Anterior cingulate cortex (tissue), 58 donors: ENCODE data around the gene PNPLA7.
"Not testable (repeated sequence)": the region's sequence is repeated elsewhere in the genome, so short reads cannot be mapped to it uniquely, and the experiment has no call there.

Experiments
- DNase-seq, 58 donors: peaks; one replicate each; lab custom pipeline; 2025; lab: John Stamatoyannopoulos, UW

PNPLA7 gene

DNA sequence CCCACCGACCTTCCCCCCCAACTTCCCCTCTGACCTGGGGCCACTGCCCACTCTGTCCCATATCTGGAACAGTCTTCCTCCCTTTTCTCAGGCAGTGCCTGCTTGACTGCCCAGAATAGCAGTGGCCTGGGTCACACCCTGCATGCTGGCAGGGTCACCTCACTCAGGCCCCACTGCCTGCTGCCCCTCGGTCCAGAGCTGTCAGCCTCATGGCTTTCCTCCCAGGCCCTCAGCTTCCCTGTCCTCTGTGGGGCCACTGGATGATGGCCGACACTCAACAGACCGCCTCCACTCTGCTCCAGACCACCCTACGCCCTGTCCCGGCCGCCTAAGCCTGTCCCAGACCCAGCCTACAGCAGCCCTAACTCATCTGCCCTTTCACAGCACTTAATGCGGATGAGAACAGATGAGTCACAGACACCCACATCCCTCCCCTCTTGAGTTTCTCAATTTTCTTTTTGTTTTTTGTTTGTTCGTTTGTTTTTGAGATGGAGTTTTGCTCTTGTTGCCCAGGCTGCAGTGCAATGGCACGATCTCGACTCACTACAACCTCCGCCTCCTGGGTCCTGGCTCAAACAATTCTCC lies 5.9 kb downstream of the PNPLA7 start:
- no peak for DNase-seq

DNA sequence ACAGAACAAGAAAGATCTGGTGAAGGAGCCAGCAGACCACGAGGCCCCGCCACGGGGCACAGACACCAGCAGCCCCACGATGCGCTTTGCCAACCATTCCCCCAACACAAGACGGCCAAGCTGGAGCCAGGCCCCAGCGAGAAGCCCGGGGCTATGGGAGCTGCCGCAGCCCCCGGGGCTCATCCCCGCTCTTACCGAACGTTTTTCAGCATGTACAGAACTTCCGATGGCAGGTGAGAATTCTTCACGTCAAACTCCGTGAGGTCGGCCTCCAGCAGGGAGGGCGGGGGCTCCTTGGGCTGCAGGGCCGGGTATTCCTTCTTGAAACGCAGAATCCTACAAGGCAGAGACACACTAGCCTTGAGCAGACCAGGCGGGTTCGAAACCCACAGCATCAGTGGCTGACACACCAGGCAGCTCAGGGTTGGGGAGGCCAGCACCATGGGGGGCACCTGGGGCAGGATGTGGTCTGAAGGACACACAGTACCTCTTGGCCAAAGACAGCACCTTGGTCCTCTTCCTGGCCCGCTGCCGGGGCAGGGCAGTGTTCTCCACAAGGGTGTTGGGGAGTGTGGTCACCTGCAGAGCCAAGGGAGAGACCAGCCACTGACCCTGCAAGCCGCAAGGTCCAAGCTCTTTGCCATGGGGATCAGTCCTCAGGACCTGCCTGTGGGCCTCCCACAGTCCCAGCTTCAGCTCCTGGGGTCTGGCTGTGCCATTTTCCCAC lies 6.8 kb downstream of the PNPLA7 start:
- no peak for DNase-seq

DNA sequence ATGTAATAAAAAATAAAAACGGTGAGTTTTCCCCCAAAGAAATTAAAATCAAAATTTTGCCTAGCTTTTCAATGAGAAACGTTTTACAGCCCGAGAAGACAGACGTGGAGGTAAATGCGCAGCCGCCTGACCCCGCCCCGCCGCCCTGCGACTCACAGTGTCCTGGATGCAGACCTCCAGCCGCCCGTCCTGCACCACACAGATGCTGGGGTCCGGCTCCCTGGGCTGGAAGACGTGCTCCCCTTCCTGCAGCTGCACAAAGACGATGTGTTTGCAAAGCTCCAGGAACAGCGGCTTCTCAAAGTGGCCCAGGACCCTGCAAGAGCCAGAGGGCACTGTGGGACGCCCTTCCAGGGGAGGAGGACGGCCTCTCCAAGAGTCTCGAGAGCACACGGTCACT lies 7.7 kb downstream of the PNPLA7 start:
- DNase-seq: no peak

DNA sequence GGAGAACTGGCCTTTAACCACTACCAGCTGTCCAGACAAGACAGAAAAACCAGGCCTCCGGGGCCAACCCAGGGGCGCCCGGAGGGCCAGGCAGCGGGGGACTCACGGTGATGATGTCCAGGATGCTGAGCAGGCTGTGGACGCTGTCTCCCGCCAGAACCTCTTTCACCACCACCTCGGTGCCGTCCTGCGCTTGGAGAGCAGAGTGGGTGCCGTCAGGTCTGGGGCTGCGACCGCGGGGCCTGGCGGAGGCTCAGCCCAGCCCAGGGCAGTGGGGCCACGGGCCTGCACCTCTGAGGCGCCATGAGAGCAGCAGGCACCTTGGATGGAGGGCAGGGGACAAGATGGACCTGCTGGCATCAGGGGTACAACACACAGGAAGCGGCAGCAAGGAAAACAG lies 9.7 kb downstream of the PNPLA7 start:
- DNase-seq: no peak

DNA sequence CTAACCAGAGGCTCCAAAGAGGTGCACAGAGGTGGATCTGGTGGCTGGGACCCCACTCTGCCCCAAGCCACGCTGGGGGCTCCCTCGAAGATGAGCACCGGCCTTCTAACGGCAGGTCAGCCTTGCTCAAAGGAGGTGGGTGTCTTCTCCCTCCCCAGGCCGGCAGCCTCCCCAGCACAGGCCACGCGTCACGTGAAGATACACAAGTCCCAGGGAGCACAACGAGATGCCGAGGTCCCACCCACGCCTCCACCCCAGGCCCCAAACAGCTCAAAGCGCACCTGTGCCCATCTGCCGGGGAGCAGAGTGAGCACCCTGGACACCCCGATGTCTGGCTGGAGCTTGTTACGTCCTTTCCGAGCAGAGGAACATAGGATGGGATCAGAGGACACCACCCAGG lies 12.1 kb downstream of the PNPLA7 start:
- DNase-seq: no peak

GRCh38 chr9:137536594-137537131 lies 13.5 kb downstream of the PNPLA7 start:
- DNase-seq: not testable (repeated sequence)

DNA sequence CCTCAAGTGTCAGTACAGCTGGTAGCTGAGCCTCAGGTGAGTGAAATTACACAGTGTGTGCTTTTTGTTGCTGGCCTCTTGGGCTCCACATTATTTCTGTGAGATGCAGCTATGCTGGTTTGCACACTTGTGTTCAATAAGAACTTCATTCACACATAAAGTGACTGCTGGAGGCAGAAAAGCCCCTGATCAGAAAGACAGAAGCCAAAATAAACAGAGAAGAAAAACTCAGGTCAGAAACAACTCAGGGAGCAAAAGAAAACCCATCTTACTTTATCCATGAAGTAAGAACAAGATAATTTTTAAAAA lies 15.1 kb downstream of the PNPLA7 start:
- peak in 1 of 58 donors; percentile 8 for DNase-seq

GRCh38 chr9:137534256-137535119 lies 15.7 kb downstream of the PNPLA7 start:
- DNase-seq: no peak

- DNase-seq: not testable (repeated sequence)
Observed at GRCh38 chr9:137532891-137533468, 17.2 kb downstream of the PNPLA7 start.

- peak in 8 of 58 donors; percentile 16 to 48 (median 36) for DNase-seq
Observed at GRCh38 chr9:137531099-137531765, 19.0 kb downstream of the PNPLA7 start.

- no peak for DNase-seq
Observed at GRCh38 chr9:137530331-137530730, 19.9 kb downstream of the PNPLA7 start.

DNA sequence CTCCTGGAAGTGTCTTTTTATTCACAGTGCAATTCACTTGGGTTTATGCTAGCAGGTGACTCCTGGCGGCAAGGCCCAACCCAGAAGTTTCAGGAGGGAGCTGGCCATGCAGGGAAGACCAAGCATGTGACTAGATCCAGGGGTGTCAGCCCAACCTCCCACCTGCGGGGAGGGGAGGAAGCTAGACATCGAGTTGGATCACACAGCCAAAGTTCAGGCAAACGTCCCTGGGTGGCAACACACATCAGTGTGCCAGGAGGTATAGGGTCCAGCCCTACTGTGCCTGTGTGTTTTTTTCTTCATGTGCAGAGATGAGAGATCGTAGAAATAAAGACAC lies 25.3 kb downstream of the PNPLA7 start:
- DNase-seq: no peak

DNA sequence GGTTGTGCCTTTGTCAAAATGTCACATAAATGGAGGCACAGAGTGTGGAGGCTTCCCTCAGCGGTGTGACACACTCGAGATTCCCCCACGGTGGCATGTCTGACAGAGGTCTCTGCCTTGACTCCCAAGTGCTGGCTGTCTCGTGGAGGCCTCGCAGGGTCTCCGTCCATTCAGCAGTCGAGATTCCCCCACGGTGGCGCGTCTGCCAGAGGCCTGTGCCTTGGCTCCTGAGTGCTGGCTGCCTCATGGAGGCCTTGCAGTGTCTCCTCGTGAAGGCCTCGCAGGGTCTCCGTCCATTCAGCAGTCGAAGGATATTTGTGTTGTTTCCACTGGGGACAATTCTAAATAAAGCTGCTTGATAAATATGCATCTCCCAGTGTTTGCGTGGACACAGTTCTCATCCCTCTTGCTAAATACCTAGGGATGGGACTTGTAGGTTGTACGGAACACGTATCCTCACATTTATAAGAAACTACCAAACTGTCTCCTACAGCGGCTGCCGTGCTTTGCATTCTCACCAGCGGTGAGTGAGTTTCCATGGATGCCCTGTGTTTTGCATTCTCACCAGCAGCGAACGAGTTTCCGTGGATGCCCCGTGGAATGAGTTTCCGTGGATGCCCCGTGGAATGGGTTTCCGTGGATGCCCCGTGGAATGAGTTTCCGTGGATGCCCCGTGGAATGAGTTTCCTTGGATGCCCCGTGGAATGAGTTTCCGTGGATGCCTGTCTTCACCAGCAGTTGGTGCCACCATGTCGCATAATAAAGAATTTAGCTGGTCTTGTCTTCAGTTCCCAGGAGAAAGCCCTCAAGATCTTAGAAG lies 25.8 kb downstream of the PNPLA7 start:
- DNase-seq: no peak

DNA sequence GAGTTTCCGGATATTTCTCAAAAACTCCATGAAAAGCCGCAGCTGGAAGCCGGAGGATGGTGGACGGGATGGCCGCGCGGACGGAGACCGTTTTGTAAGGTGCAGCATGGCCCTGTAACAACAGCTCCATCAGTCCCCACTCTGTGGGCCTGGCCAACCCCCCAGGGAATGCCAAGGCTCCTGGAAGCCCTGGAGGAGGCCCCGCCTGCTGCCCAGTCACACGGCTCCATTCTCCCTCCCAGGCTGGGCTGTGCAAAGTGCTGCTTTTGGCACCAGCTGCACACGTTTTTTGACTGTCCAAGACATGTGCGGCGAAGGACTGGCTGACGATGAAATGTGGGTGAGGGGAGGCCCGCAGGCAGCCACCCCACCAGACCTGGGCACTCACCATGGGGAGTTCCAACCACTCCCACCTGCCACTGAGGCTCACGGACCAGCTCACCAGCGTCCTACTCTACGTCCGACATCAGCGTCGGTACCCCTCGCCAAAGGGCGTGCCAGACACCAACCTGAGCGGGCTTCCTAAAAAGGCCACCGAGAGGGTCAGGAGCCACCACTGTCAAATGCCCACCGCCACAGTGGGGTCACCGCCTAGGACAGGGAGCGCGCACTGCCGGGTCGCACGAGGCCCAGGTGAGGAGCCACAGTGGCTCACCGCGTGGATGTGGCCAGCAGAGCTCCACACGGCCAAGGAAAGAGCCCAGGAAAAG lies 27.3 kb downstream of the PNPLA7 start:
- DNase-seq: no peak

DNA sequence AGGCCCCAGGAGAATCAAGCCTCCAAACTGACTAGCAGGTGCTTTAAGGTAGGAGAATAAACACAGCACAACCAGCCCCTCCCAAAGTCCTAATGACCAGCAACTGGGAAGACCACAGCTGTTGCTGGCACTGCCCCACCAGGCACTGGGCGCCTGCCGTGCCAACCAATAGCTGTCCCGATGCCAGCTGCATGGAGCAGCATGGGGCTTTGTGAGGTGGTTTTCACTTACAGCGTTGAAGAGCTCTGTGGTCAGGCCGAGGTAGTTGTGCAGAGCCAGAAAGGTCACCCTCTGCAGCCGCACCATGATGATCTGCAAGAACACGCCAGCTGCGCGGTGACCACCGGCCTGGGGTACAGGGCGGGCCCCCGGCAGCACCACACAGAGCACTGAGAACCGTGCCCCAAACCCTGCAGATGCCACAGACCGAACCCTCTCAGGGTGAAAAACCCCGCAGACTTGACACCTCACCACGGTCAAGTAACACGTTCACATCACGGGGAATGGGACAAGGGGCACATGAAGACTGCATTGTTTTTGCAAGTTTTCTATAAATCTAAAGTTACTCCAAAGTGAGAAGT lies 28.7 kb downstream of the PNPLA7 start:
- no peak for DNase-seq

- no peak for DNase-seq
Observed at GRCh38 chr9:137520614-137521404, 29.4 kb downstream of the PNPLA7 start.

GRCh38 chr9:137519553-137519952 lies 30.6 kb downstream of the PNPLA7 start:
- no peak for DNase-seq
